Amniotic stem cell (primary cell): ENCODE data around the gene HNRNPA3.
"Not testable (repeated sequence)": the region's sequence is repeated elsewhere in the genome, so short reads cannot be mapped to it uniquely, and the experiment has no call there.

Experiments
- DNase-seq: peaks from one replicate; lab custom pipeline; 2025; lab: John Stamatoyannopoulos, UW

HNRNPA3 gene

GRCh38 chr2:177254433-177255226 is 42.0 kb downstream of the HNRNPA3 start:
- DNase-seq: no peak

GRCh38 chr2:177255227-177255601 is 42.6 kb downstream of the HNRNPA3 start:
- DNase-seq: no peak

GRCh38 chr2:177256026-177256425 is 43.4 kb downstream of the HNRNPA3 start:
- no peak for DNase-seq

- DNase-seq: no peak
Observed at GRCh38 chr2:177256695-177257094, 44.1 kb downstream of the HNRNPA3 start.

- DNase-seq: no peak
Observed at GRCh38 chr2:177257471-177257870, 44.9 kb downstream of the HNRNPA3 start.

GRCh38 chr2:177258059-177258458 is 45.5 kb downstream of the HNRNPA3 start:
- DNase-seq: no peak

GRCh38 chr2:177260379-177260778 is 47.8 kb downstream of the HNRNPA3 start:
- DNase-seq: no peak

- DNase-seq: no peak
Observed at GRCh38 chr2:177261116-177262060, 48.8 kb downstream of the HNRNPA3 start.

- DNase-seq: no peak
Observed at GRCh38 chr2:177262092-177262491, 49.5 kb downstream of the HNRNPA3 start.

GRCh38 chr2:177262958-177263450 is 50.4 kb downstream of the HNRNPA3 start:
- DNase-seq: no peak

- DNase-seq: peak; percentile 92
Observed at GRCh38 chr2:177263451-177264208, 51.0 kb downstream of the HNRNPA3 start.

- no peak for DNase-seq
Observed at GRCh38 chr2:177264209-177264692, 51.7 kb downstream of the HNRNPA3 start.

- peak; percentile 72 for DNase-seq
Observed at GRCh38 chr2:177264693-177265587, 52.3 kb downstream of the HNRNPA3 start, which contains the start of gene NFE2L2. TSS of gene NFE2L2 (minus strand) at chr2:177264727. CDS start at chr2:177264576, 151 bp downstream.

- peak; percentile 27 for DNase-seq
Observed at GRCh38 chr2:177265824-177266817, 53.5 kb downstream of the HNRNPA3 start.

GRCh38 chr2:177266955-177267354 is 54.4 kb downstream of the HNRNPA3 start:
- DNase-seq: not testable (repeated sequence)

GRCh38 chr2:177268187-177268871 is 55.7 kb downstream of the HNRNPA3 start:
- no peak for DNase-seq

- no peak for DNase-seq
Observed at GRCh38 chr2:177268901-177269300, 56.3 kb downstream of the HNRNPA3 start.

GRCh38 chr2:177270531-177270930 is 57.9 kb downstream of the HNRNPA3 start:
- DNase-seq: no peak
